Erythroblast (primary cell): ENCODE data around the gene CFD.
"Not testable (repeated sequence)": the region's sequence is repeated elsewhere in the genome, so short reads cannot be mapped to it uniquely, and the experiment has no call there.

ENCODE experiments used
- DNase-seq, 2 experiments: peaks; one replicate each; lab custom pipeline; 2025; lab: John Stamatoyannopoulos, UW
- GATA1 ChIP-seq: IDR thresholded peaks from 2 replicates; pipeline ENCODE4 v1.6.1; 2011; ENCODE audit warnings: low read depth, mild to moderate bottlenecking, control low read depth, low read length, moderate library complexity
- POLR2A ChIP-seq: IDR thresholded peaks from 2 replicates; pipeline ENCODE4 v1.6.1; 2011; ENCODE audit warnings: mild to moderate bottlenecking, low read length

The CFD gene

GRCh38 chr19:843180-843835, 16.2 kb upstream of the CFD start:
- TF ChIP-seq POLR2A (no peak), GATA1 (no peak)
- DNase-seq: no peak

- no peak for DNase-seq
- TF ChIP-seq POLR2A: no peak
- TF ChIP-seq GATA1: no peak
These were observed 15.5 kb upstream of the CFD start for GRCh38 chr19:843836-844545.

GRCh38 chr19:844546-844971, 14.9 kb upstream of the CFD start:
- no peak for DNase-seq
- no peak for TF ChIP-seq GATA1
- TF ChIP-seq POLR2A: no peak

- TF ChIP-seq GATA1 (no peak), POLR2A (no peak)
These were observed 13.6 kb upstream of the CFD start for GRCh38 chr19:845707-846521.

GRCh38 chr19:848386-848921, 11.0 kb upstream of the CFD start:
- no peak for DNase-seq
- TF ChIP-seq GATA1: no peak
- TF ChIP-seq POLR2A: no peak

More at GRCh38 chr19:845707-846521, 13.6 kb upstream of the CFD start:
- DNase-seq: no peak

GRCh38 chr19:849195-849594, 10.3 kb upstream of the CFD start:
- not testable (repeated sequence) for DNase-seq

- DNase-seq: peak; percentile 58 to 66
- TF ChIP-seq GATA1 (no peak), POLR2A (no peak)
These were observed 9.1 kb upstream of the CFD start for GRCh38 chr19:850221-850978.

- TF ChIP-seq POLR2A: no peak
- TF ChIP-seq GATA1: no peak
- no peak for DNase-seq
These were observed 8.5 kb upstream of the CFD start for GRCh38 chr19:850979-851335.

- DNase-seq: no peak
- TF ChIP-seq POLR2A: no peak
- no peak for TF ChIP-seq GATA1
These were observed 7.1 kb upstream of the CFD start, which contains the start of gene ELANE for GRCh38 chr19:852136-853013. ELANE (plus strand) TSS chr19:852303; CDS start chr19:852329, 26 bp downstream.

- no peak for DNase-seq
- TF ChIP-seq POLR2A (no peak), GATA1 (no peak)
These were observed 6.4 kb upstream of the CFD start for GRCh38 chr19:853014-853585.

- not testable (repeated sequence) for DNase-seq
These were observed 5.7 kb upstream of the CFD start for GRCh38 chr19:853614-854220.

- DNase-seq: no peak
- TF ChIP-seq POLR2A: no peak
- TF ChIP-seq GATA1: no peak
These were observed 4.9 kb upstream of the CFD start for GRCh38 chr19:854549-854948.
